Measurements from ENCODE around the gene ABCA13. TPM values are rescaled to one million over a fixed set of nuclear protein-coding genes. Genes with fewer than 3 reads are reported as not detected.

Gene ABCA13
- total and polyA plus RNA-seq, 2 donors (not counting 3 experiments of a cell fraction or from before 2014, with no cell fraction given): 0.01 to 0.11 TPM

GRCh38 chr7:48455363-48455762, 284.1 kb downstream of the ABCA13 start:
- FAIRE-seq: no peak
- no peaks in the 10 kb centered on the region for H3K27me3 ChIP-seq (ENCODE audit: control insufficient read depth in 2 of 2, insufficient read depth in 2 of 2, low read length in 2 of 2)
- H3K4me2 ChIP-seq (ENCODE audit: insufficient read depth, low read length): no peak overlapping the region
- no TSS peak for BruUV-seq (replicated peaks)
- H3K9me3 ChIP-seq (replicated peaks; ENCODE audit: control insufficient read depth, insufficient read depth, low read length): no peaks in the 10 kb centered on the region
- H4K20me1 ChIP-seq (replicated peaks; ENCODE audit: control insufficient read depth, extremely low read depth, insufficient read depth, low read length): no peaks in the 10 kb centered on the region
- no peak overlapping the region for H2AFZ ChIP-seq (ENCODE audit: low read depth, low read length)
- ChIA-PET POLR2A (no interaction called here), CTCF (no interaction called here)
- H3K79me2 ChIP-seq (ENCODE audit: control insufficient read depth, insufficient read depth, low read length): no peaks in the 10 kb centered on the region
- no peak overlapping the region for H3K9ac ChIP-seq (replicated peaks; ENCODE audit: extremely low read depth, insufficient read depth, low read length)
- no peak overlapping the region for H3K4me3 ChIP-seq (replicated peaks in 1 of 3; ENCODE audit: insufficient read depth in 1 of 3, low read depth in 1 of 3, low read length in 3 of 3)
- H3K9me1 ChIP-seq (replicated peaks; ENCODE audit: control insufficient read depth, extremely low read depth, insufficient read depth, low read length): no peaks in the 10 kb centered on the region
- no peak for DNase-seq (ENCODE audit: low read depth, low spot score)
- H3K36me3 ChIP-seq (ENCODE audit: control insufficient read depth in 2 of 2, extremely low read depth in 1 of 2, insufficient read depth in 2 of 2, low read length in 2 of 2): no peaks in the 10 kb centered on the region
- H3K27ac ChIP-seq (ENCODE audit: insufficient read depth, low read depth, low read length): no peak overlapping the region
- no peaks in the 10 kb centered on the region for H3K4me1 ChIP-seq (ENCODE audit: control insufficient read depth, extremely low read depth, insufficient read depth, low read length)
- intact Hi-C loops (cut with micrococcal nuclease): no loop called here
- no peak for TF ChIP-seq POLR2AphosphoS5 (IDR thresholded peaks at IDR 0.05; ENCODE audit: insufficient read depth, low read depth, low read length)
- TF ChIP-seq GATA2 (IDR thresholded peaks at IDR 0.05; ENCODE audit: insufficient read depth, insufficient read length, low read depth, low read length): no peak
- TF ChIP-seq, protein P1, sequence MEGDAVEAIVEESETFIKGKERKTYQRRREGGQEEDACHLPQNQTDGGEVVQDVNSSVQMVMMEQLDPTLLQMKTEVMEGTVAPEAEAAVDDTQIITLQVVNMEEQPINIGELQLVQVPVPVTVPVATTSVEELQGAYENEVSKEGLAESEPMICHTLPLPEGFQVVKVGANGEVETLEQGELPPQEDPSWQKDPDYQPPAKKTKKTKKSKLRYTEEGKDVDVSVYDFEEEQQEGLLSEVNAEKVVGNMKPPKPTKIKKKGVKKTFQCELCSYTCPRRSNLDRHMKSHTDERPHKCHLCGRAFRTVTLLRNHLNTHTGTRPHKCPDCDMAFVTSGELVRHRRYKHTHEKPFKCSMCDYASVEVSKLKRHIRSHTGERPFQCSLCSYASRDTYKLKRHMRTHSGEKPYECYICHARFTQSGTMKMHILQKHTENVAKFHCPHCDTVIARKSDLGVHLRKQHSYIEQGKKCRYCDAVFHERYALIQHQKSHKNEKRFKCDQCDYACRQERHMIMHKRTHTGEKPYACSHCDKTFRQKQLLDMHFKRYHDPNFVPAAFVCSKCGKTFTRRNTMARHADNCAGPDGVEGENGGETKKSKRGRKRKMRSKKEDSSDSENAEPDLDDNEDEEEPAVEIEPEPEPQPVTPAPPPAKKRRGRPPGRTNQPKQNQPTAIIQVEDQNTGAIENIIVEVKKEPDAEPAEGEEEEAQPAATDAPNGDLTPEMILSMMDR (IDR thresholded peaks at IDR 0.05; ENCODE audit: extremely low read depth in 1 of 2, insufficient read depth in 1 of 2, low read depth in 1 of 2, low read length in 2 of 2): no peak
- TF ChIP-seq, protein P2, sequence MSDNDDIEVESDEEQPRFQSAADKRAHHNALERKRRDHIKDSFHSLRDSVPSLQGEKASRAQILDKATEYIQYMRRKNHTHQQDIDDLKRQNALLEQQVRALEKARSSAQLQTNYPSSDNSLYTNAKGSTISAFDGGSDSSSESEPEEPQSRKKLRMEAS (IDR thresholded peaks at IDR 0.05; ENCODE audit: insufficient read depth, insufficient read length): no peak
- no peak for TF ChIP-seq EZH2 (IDR thresholded peaks at IDR 0.05; ENCODE audit: borderline replicate concordance, low read depth, low read length, severe bottlenecking)
- TF ChIP-seq FOS (IDR thresholded peaks at IDR 0.05; ENCODE audit: borderline replicate concordance, insufficient read depth, low read length): no peak
- TF ChIP-seq POLR2A (IDR thresholded peaks at IDR 0.05; ENCODE audit: low read depth, low read length): no peak
- TF ChIP-seq JUN (IDR thresholded peaks at IDR 0.05; ENCODE audit: borderline replicate concordance, insufficient read depth, insufficient read length, low read depth): no peak
- no peak for TF ChIP-seq MYC (IDR thresholded peaks at IDR 0.05; ENCODE audit: low read depth, low read length)
- dilution Hi-C loops (cut with MboI; ENCODE audit: extremely low pct_ligation_motif_present, low sequenced_read_pairs): no loop called here
